HG03103 (cell line): ENCODE results near the gene NHEJ1.

Experiments
- ATAC-seq: cut with Tn5 transposase; IDR thresholded peaks from one replicate; pipeline ENCODE4 v1.9.1; 2021; ENCODE audit warnings: low read depth; ENCODE audit not compliant: unreplicated experiment

The NHEJ1 gene

DNA sequence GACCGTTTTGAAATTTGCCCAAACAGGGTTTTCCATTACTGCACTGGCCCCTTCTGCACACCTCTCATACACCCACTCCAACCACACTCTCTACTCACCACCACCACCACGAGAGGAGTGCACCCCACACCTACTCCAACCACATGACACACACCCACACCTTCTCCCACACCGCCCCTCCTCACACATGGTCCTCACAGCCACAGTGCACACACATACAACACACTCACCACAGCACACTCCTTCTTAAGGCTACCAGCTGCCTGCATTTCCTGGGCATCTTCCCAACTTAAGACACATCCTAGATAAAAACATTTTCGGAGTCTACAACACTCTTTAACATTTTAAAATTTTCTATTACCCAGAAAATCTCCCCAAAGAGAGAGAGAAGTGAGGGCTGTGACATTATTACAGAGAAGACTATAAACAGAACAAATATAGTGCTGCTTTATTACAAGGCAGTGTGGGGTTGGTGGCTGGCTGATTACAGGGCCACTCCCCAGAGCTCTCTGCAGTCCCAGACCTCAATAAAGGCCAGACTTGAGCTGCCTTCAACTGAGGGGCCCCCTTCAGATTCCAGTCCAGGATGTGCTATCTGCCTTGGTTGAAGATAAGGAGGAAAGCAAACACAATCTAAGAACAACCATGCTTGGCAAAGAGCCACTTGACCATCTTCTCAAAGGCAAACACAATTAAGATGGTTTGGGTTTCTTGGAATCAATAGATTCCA lies 36.1 kb downstream of the NHEJ1 start:
- ATAC-seq = no peak

GRCh38 chr2:219123356-219124135 lies 37.1 kb downstream of the NHEJ1 start:
- no peak for ATAC-seq

DNA sequence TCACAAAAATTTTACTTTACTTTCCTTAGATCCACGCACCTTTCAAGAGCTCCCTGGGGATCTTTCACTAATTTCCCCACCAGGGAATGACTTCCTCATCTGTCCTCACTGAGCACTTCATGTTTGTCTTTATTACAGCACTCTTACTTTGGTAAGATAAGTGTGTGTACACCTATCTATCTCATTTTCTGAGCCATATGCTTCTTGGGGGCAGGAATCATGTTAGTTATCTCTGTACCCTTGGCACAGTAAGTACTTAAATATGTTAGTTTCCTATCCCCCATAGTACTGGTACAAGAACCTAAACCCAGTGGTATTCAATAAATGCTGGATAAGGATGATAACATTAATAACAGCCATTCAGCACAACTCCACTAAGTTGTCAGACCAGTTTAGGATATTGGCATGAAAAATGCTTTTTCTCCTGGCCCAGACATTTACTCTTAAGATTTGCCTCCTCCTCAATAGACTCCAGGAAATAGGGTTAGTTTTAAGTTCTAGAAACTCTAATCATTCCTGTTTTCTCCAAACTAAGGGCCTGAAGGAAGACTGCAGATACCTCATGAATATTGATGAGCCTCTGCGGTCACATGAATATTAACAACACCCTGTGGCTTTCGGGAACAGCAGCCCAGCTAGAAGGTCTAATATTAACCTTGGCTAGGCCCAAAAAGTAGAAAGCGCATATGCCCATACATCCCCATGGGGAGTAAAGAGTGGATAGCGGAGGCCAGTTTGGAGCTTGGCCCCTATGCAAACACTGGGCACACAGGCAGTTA lies 38.2 kb downstream of the NHEJ1 start:
- ATAC-seq = no peak

- ATAC-seq = no peak
These were observed 40.5 kb downstream of the NHEJ1 start for GRCh38 chr2:219120082-219120481.

DNA sequence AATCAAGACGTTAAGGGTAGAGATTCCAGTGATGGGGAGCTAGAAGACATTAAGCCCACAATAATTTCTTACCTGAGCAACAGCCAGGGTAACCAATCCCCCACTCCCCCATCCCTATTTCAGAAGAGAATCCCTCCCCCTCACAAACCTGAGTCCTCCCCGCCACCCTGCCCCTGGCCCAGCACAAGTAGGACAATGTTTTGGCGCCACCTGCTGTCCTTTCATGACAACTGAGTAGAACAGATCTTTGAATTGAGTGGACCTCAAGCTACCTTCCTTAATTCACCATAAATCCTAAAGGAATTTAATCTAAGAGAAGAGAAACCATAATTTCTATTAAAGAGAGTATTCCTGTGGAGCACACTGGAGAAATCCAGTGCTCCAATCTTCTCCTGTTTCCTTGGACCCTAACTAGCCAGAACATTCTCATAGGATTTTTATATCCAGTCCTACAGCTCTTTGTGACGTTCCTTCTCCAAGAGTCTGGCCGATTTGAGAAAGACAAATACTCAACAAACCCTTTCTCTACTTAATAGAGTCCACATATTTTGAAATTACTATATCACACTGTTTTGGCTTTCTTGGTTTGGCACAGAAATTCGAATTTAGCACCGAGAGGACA lies 41.1 kb downstream of the NHEJ1 start:
- ATAC-seq = no peak

DNA sequence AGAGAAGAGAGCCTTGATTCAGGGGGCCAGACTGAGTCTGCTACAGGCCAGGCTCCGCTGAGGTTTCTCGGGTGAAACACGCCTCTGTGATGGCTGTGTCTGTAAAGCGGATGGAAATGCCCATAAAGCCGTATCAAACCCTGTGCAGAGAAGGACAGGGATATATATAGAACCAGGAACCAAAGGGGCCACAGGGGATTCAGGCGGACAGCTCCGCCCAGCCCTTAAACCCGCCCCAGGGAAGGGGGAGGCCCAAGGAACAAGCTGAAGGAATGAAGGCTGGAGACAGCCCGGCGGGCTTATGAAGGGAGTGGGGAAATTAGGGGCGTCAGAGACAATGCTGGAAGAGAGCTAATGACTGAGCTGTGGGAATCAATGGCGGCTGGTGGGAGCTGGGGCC lies 42.1 kb downstream of the NHEJ1 start:
- ATAC-seq = no peak

DNA sequence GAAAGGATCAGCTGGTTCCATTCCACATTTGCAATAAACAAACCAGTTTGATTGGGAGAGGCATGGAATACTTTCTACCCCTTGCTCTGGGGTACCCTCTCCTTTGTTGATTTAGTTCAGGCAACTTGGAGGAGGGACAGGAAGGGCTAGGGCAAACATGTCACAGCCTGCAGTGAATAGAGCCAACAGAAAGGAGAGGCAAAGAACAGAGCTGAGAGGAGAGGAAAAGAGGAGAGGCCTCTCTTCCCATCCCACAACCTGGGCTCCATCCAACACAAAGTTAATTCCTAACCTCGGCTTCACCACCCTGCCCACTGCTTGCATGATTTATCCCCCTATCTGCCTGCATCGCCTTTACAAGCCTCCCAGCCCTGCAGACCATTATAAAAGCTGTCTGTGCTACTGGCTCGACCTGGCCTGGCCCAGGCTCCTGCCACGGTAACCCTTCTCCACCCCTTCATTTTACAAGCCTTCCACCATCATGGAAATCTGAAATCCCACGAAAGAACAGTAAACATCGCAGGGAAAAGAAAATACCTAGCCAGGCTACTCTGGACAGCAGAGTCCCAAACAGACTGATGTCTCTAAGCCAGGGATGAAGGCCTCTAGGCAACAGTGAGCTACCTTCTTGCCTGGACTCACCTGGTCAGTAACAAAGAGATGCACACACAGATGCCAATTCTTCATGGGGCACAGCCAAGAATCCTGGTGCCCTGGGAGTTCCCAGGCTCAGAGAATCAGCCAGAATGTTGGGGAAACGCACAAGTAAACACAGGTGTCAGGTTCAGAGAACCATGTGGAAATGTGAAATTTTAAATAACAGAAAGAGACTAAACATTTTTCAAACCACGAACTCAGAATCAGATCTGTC lies 43.6 kb downstream of the NHEJ1 start:
- no peak for ATAC-seq

DNA sequence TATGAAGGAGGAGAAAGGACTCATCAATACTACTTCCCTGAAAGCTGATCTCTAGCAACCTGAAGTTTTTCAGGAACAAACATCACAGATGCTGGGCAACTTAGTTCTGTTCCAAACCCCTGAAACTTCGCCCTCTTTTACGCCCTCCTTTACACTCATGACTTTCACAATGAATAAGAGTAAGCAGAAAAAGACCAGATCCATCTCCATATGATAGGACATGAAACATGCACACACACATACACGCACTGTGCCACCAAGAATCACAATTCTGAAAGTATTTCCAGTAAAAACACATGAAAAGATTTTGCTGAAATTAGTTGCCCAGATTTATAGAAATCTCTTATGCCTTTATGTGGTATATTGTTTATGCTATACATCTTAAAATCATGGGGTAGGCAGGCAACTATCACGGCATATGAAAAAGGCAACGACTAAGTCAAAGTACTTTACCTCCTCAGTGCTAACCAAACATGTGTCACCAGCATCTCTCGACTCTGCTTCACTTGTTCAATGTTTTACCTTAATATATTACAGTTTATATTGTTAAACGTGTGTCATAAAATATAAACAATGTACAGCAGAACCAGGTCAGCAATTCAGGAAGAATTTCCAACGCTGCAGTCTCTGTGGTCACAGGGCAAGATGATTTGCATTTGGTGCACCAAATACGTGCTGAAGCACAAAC lies 47.8 kb downstream of the NHEJ1 start:
- ATAC-seq = no peak

DNA sequence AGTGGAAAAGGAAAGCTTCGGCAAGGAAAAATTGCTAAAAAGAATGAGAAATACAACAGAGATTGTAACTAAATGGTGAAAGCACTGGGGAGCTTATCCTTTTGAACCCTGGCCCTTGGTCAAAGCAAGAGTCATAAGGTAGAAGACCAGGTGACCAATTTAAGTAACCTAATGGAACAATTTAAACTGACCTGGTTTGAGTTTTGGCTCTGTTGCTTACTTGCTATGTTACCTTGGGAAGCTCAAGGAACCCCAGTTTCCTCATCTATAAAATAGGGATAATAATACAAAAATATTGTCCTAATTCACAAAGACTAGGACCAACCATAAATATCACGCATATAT lies 48.6 kb downstream of the NHEJ1 start:
- ATAC-seq = no peak

DNA sequence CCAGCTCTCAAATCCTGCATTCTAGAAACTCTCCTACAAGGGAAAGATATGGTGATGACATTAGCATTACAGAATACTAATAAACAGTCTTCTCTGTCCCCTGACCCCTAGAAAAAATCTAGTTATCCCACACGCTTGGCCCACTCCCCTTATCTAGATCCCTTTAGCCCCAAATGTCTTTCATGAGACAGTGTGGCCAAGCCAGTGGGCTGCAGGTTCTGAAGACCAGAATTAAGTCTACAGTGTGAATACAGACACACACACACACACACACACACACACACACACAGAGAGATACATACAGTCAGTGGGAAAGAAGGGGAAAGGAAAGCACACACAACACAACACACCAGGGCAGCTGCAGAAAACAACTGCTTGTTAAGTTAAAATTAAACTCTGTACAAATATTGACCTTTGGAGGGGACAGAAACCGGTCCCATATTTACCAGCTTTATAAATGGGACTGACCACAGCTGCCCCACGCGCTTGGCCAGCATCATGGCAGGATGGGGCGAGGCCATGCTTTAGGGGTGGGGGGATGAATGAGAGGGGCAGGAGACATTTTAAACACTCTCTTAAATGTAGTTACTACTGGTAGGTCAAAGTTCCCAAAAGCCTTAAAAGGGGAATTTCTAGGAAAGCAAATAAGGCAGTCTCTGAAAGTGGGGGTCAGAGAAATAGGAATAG lies 49.1 kb downstream of the NHEJ1 start:
- no peak for ATAC-seq

DNA sequence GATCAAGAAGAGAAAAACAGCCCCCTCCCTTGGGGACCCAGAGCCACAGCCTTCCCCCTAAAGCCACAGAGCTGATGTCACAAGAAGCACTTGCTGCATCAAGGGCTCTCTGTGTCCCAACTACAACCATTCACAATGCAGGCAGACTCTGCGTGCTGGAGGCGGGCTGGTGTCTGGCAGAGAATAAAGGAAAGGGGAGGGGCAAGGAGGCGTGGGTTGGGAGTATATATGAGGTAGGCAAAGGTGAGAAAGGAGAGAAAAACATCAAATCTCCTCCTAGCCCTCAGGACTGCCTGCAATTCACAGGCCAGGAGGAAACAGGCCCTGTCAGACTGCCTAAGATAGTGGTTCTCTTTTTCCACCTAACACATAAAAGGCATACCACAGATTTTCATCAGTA lies 51.1 kb downstream of the NHEJ1 start:
- ATAC-seq = no peak

DNA sequence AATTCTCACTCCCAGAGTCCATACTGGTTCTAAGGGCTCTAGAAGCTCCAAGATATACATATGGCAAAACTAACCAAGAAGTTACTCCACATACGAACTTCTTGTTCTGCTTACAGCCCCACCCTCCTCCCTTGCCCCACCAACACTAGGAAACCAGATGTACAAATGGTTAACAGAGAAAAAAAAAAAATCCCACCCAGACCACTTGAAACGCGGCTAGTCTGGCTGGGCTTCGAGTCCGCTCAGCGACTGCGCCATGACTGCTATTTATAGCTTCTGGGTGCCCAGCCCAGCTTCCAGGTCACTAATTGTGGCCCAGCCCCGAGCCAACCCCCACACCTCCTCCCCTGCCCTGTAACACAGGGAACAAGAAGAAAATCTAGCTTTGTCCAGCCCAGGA lies 52.9 kb downstream of the NHEJ1 start:
- ATAC-seq = no peak

- ATAC-seq = no peak
These were observed 54.4 kb downstream of the NHEJ1 start for GRCh38 chr2:219106251-219106650.

- ATAC-seq = no peak
These were observed 56.2 kb downstream of the NHEJ1 start for GRCh38 chr2:219104107-219105035.

- ATAC-seq = no peak
These were observed 61.3 kb downstream of the NHEJ1 start for GRCh38 chr2:219099329-219099728.

- no peak for ATAC-seq
These were observed 65.1 kb downstream of the NHEJ1 start for GRCh38 chr2:219095406-219095935.

- no peak for ATAC-seq
These were observed 66.4 kb downstream of the NHEJ1 start for GRCh38 chr2:219094171-219094570.
